Brain microvascular endothelial cell (primary cell): ENCODE data around the gene SMIM13.
A peak's percentile ranks its signal among the peaks of the same experiment; 100 is the strongest.

Experiments used
- DNase-seq: peaks from one replicate; pipeline ENCODE4 v3.0.0-alpha.2; 2020
- H3K27ac ChIP-seq: fragments of 250-450 bp; sonication (Bioruptor Pico); 2 replicates; pipeline ENCODE4 v1.5.1; 2020; ENCODE audit warnings: mild to moderate bottlenecking, moderate library complexity
- H3K27me3 ChIP-seq: fragments of 250-450 bp; sonication (Bioruptor Pico); replicated peaks from 2 replicates; pipeline ENCODE4 v1.5.1; 2020; ENCODE audit warnings: mild to moderate bottlenecking
- H3K36me3 ChIP-seq: fragments of 250-450 bp; sonication (Bioruptor Pico); replicated peaks from 2 replicates; pipeline ENCODE4 v1.5.1; 2020; ENCODE audit warnings: mild to moderate bottlenecking
- H3K4me3 ChIP-seq: 2 replicates; pipeline ENCODE4 v1.5.1; 2011; ENCODE audit warnings: low read depth, mild to moderate bottlenecking, control low read depth, low read length, moderate library complexity
- CTCF ChIP-seq: IDR thresholded peaks from 2 replicates; pipeline ENCODE4 v1.5.1; 2011; ENCODE audit warnings: low read depth, mild to moderate bottlenecking, moderate library complexity, low read length, control low read depth, inconsistent platforms; ENCODE audit errors: missing control alignments
- in situ Hi-C: cut with HindIII; loops from 2 replicates; pipeline ENCODE4 v1.10.0; 2017; ENCODE audit warnings: low sequenced_read_pairs, low pct_ligation_motif_present

Gene SMIM13

DNA sequence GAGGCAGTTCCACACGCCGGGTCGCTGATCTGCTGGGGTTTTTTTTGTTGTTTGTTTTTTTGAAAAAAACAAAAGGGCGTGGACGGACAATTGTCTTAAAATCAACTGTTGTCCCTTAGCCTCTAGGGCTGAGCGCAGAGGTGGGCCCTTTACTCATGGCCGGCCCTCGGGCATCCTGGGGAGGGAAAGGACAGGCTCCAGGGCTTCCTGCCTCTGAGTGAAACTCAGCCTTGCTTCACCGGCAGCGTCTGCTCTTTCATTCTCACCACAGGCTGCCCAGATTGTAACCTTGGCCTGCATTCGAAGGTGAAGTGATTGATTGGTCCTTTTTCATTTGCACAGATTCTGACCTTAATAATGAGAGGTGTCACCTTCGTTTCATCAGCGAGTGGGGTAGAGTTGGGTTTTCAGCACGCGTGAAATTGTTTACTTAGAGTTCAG is 797 bp downstream of the SMIM13 start:
- H3K36me3 ChIP-seq = no peaks in the 10 kb centered on the region
- peak; percentile 4 for TF ChIP-seq CTCF
- in situ Hi-C loops = no loop called here
- no peaks in the 10 kb centered on the region for H3K27me3 ChIP-seq
- peak overlapping the region; percentile 96 for H3K27ac ChIP-seq
- DNase-seq = peak; percentile 36
- peak overlapping the region; percentile 98 for H3K4me3 ChIP-seq

DNA sequence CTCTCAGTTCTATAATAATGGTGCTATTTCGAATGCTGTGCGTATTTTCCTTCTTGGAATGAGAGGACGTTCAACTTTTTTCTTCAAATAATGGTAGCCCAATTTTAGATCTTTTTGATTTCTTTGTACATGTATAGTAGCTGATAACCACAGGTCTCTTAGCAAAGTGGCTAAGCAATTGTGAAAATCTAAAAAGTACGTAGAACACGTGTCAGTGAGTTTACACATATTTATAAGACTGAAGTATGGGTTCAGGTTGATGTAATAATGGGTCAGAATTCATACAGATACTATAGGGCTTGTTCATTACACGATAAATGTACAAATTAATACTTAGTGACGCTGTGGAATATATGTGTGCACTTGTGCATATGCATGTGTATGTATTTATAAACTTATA is 1.3 kb downstream of the SMIM13 start:
- Histone ChIP-seq H3K4me3 (peak overlapping the region; percentile 98), H3K27me3 (no peaks in the 10 kb centered on the region), H3K36me3 (no peaks in the 10 kb centered on the region), H3K27ac (peak overlapping the region; percentile 96)
- in situ Hi-C loops = no loop called here
- no peak for TF ChIP-seq CTCF
- no peak for DNase-seq

DNA sequence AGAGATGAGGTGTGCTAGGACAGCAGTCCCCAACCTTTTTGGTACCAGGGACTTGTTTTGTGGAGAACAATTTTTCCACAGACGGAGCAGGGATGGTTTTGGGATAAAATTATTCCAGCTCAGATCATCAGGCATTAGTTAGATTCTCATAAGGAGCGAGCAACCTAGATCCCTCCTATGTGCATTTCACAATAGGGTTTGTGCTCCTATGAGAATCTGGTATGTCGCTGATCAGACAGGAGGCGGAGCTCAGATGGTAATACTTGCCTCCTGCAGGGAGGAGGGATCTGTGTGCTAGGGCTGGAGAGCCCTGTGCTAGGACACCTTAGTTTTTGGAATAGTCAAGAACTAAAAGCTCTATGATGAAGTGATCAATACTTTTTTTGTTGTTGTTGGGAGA is 2.5 kb downstream of the SMIM13 start:
- H3K27me3 ChIP-seq = no peaks in the 10 kb centered on the region
- peak overlapping the region; percentile 96 for H3K27ac ChIP-seq
- DNase-seq = peak; percentile 72
- no peak for TF ChIP-seq CTCF
- in situ Hi-C loops = no loop called here
- no peaks in the 10 kb centered on the region for H3K36me3 ChIP-seq
- peak overlapping the region; percentile 98 for H3K4me3 ChIP-seq

DNA sequence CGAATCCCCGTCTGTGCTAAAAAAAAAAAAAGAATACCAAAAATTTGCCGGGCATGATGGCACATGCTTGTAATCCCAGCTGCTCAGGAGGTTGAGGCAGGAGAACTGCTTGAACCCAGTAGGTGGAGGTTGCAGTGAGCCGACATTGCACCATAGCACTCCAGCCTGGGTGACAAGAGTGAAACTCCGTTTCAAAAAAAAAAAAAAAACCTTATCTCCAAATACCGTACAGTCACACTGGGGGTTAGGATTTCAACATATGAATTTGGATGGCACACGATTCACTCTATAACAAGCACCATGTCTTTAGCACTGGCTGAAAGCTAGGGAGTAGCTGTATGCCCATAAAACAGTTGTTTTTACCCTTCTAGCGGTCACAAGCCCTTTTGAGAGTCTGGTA is 3.8 kb downstream of the SMIM13 start:
- no peak overlapping the region for H3K27ac ChIP-seq
- in situ Hi-C loops = no loop called here
- no peak overlapping the region for H3K4me3 ChIP-seq

DNA sequence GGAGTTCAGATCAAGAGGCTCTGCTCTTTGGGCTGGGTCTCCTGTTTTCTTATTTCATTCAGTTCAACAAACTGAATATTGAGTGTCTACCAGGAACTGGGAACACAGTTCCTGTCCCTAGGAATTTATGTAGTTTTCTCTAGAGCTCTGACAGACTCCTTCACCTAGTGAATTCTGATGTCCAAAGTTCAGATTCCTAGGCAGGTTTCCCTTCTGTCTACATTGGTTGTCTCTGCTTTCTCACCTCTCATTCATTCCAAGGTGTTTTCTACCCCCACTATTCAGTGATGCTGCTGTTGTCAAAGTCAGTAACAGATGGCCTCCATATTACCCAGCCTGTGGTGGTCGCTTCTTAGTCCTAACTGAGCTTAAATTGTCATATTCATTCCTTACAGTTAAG is 4.4 kb downstream of the SMIM13 start:
- no peak for DNase-seq
- H3K4me3 ChIP-seq = no peak overlapping the region
- no peak overlapping the region for H3K27ac ChIP-seq
- in situ Hi-C loops = no loop called here
- no peaks in the 10 kb centered on the region for H3K27me3 ChIP-seq
- H3K36me3 ChIP-seq = no peaks in the 10 kb centered on the region
- no peak for TF ChIP-seq CTCF

More for the DNA sequence above, 3.8 kb downstream of the SMIM13 start:
- Histone ChIP-seq H3K36me3 (no peaks in the 10 kb centered on the region), H3K27me3 (no peaks in the 10 kb centered on the region)
- no peak for TF ChIP-seq CTCF
- DNase-seq = no peak

DNA sequence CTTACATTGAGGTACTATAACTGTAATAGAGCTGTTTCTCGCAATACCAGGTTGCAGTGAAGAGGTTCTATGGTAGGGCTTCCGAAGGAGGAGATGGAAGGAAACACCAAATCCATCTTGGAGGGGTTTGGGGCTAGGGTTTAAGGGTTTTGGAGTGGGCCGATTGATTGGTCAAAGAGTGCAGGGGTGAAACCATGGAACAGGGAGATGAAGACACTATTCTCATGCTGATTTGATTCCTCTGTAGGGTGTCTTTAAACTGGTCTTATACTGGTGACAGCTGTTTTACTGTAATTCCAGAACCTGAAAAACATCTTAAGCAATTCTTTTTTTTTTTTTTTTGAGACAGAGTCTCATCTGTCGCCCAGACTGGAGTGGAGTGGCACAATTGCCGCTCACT is 7.8 kb downstream of the SMIM13 start:
- no peak for TF ChIP-seq CTCF
- DNase-seq = no peak
- no peak overlapping the region for H3K27ac ChIP-seq
- in situ Hi-C loops = no loop called here
- H3K4me3 ChIP-seq = no peak overlapping the region
- H3K27me3 ChIP-seq = no peaks in the 10 kb centered on the region
- H3K36me3 ChIP-seq = no peaks in the 10 kb centered on the region
